Breast epithelium (tissue), 3 donors: ENCODE data around the gene SLC6A17.

ENCODE experiments used
- POLR2A ChIP-seq: fragments of 450-650 bp; IDR thresholded peaks from one replicate; pipeline ENCODE4 v1.6.1; 2016; ENCODE audit warnings: antibody characterized with exemption, mild to moderate bottlenecking, moderate library complexity
- POLR2AphosphoS5 ChIP-seq, 3 donors: sonication (generic); formaldehyde crosslinking; IDR thresholded peaks; one replicate each; pipeline ENCODE4 v1.6.1; 2017; ENCODE audit warnings: antibody characterized with exemption in 3 of 3
- TF ChIP-seq, protein P1 (sequence below), 3 donors: fragments of 450-650 bp; IDR thresholded peaks; one replicate each; pipeline ENCODE4 v1.5.1; 2016 to 2017; ENCODE audit warnings: antibody characterized with exemption in 3 of 3, mild to moderate bottlenecking in 3 of 3, moderate library complexity in 3 of 3

DNA sequence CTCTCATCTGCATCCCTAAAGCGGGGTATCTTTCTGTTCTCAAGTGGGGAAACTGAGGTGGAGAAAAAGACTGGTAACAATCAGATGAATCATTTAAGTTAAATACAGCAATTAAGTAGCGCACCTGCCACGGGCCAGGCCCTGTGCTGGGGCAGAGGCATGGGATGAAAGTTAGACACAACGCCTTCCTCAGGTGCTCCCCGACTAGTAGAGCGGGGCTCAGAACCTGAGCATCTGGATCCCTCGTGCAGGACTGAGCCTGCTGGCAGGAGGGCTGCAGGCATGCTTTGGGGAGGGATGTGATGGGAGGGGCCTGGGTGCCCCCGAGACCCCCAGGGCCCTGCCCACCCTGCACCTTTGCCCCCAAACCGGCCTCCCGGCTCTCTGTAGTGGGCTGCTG is 44.9 kb downstream of the SLC6A17 start:
- TF ChIP-seq, protein P1, sequence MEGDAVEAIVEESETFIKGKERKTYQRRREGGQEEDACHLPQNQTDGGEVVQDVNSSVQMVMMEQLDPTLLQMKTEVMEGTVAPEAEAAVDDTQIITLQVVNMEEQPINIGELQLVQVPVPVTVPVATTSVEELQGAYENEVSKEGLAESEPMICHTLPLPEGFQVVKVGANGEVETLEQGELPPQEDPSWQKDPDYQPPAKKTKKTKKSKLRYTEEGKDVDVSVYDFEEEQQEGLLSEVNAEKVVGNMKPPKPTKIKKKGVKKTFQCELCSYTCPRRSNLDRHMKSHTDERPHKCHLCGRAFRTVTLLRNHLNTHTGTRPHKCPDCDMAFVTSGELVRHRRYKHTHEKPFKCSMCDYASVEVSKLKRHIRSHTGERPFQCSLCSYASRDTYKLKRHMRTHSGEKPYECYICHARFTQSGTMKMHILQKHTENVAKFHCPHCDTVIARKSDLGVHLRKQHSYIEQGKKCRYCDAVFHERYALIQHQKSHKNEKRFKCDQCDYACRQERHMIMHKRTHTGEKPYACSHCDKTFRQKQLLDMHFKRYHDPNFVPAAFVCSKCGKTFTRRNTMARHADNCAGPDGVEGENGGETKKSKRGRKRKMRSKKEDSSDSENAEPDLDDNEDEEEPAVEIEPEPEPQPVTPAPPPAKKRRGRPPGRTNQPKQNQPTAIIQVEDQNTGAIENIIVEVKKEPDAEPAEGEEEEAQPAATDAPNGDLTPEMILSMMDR (IDR thresholded peaks at IDR 0.05): no peak
- no peak for TF ChIP-seq POLR2A
- no peak for TF ChIP-seq POLR2AphosphoS5 (IDR thresholded peaks at IDR 0.05)
